Mesendoderm (in vitro differentiated cells): ENCODE measurements around the gene PROC.

ENCODE experiments used
- DNase-seq: peaks from one replicate; pipeline ENCODE4 v3.0.0; 2013
- H2AK5ac ChIP-seq: 2 replicates; pipeline ENCODE4 v1.6.1; 2013; ENCODE audit warnings: low read length, inconsistent platforms
- H2BK120ac ChIP-seq: 2 replicates; pipeline ENCODE4 v1.6.1; 2013; ENCODE audit warnings: low read depth, mild to moderate bottlenecking, low read length, moderate library complexity, mixed read lengths
- H2BK15ac ChIP-seq: replicated peaks from 2 replicates; pipeline ENCODE4 v1.6.1; 2013; ENCODE audit warnings: low read depth, mild to moderate bottlenecking, moderate library complexity
- H2BK5ac ChIP-seq: 2 replicates; pipeline ENCODE4 v1.6.1; 2013; ENCODE audit warnings: low read length, inconsistent platforms
- H3K18ac ChIP-seq: 2 replicates; pipeline ENCODE4 v1.6.1; 2013; ENCODE audit warnings: mild to moderate bottlenecking, low read length, mixed read lengths
- H3K23ac ChIP-seq: one replicate; pipeline ENCODE4 v1.6.1; 2013; ENCODE audit warnings: low read length
- H3K27ac ChIP-seq: 2 replicates; pipeline ENCODE4 v1.5.1; 2013; ENCODE audit warnings: low read depth, mild to moderate bottlenecking, inconsistent platforms, low read length, moderate library complexity
- H3K27me3 ChIP-seq: 2 replicates; pipeline ENCODE4 v1.6.1; 2013; ENCODE audit warnings: low read length, control low read depth, mild to moderate bottlenecking, inconsistent platforms; ENCODE audit not compliant: insufficient read depth, poor library complexity
- H3K36me3 ChIP-seq: 2 replicates; pipeline ENCODE4 v1.6.1; 2013; ENCODE audit warnings: low read length, inconsistent platforms; ENCODE audit not compliant: control insufficient read depth, insufficient read depth
- H3K4ac ChIP-seq: one replicate; pipeline ENCODE4 v1.6.1; 2013; ENCODE audit warnings: low read depth, mild to moderate bottlenecking, low read length, moderate library complexity
- H3K4me1 ChIP-seq: 2 replicates; pipeline ENCODE4 v1.6.1; 2013; ENCODE audit warnings: low read depth, low read length, inconsistent platforms; ENCODE audit not compliant: control insufficient read depth
- H3K4me2 ChIP-seq: 2 replicates; pipeline ENCODE4 v1.6.1; 2013; ENCODE audit warnings: low read length
- H3K4me3 ChIP-seq: 2 replicates; pipeline ENCODE4 v1.5.1; 2013; ENCODE audit warnings: mild to moderate bottlenecking, low read length
- H3K56ac ChIP-seq: one replicate; pipeline ENCODE4 v1.6.1; 2013; ENCODE audit warnings: low read length
- H3K79me1 ChIP-seq: 2 replicates; pipeline ENCODE4 v1.6.1; 2013; ENCODE audit warnings: low read length, inconsistent platforms
- H3K79me2 ChIP-seq: 2 replicates; pipeline ENCODE4 v1.6.1; 2013; ENCODE audit warnings: mild to moderate bottlenecking, low read length; ENCODE audit not compliant: control insufficient read depth, insufficient read depth
- H3K9ac ChIP-seq: 2 replicates; pipeline ENCODE4 v1.6.1; 2013; ENCODE audit warnings: low read length, inconsistent platforms
- H4K5ac ChIP-seq: one replicate; pipeline ENCODE4 v1.6.1; 2013; ENCODE audit warnings: low read length
- H4K8ac ChIP-seq: one replicate; pipeline ENCODE4 v1.6.1; 2013; ENCODE audit warnings: low read depth, mild to moderate bottlenecking, control low read depth, low read length, moderate library complexity
- WGBS: extraction: QIAGEN DNeasy Blood & Tissue Kit; methylation state at CpG from one replicate; pipeline ENCODE4 v1.1.7; 2013; ENCODE audit warnings: low lambda C conversion rate, missing lambda C conversion rate; ENCODE audit not compliant: insufficient coverage; ENCODE audit errors: extremely low coverage; 5-methylcytosine and 5-hydroxymethylcytosine counted together

The PROC gene

GRCh38 chr2:127377262-127377661 lies 41.0 kb upstream of the PROC start:
- Histone ChIP-seq H3K56ac (no peak overlapping the region), H3K4me1 (no peaks in the 10 kb centered on the region), H2BK15ac (no peak overlapping the region), H3K36me3 (no peaks in the 10 kb centered on the region), H3K27ac (no peak overlapping the region), H3K4me2 (no peak overlapping the region), H2AK5ac (no peak overlapping the region), H2BK5ac (no peak overlapping the region), H4K5ac (no peak overlapping the region), H3K79me2 (peaks cover 25% of the 10 kb centered on the region), H3K9ac (no peak overlapping the region), H3K18ac (no peak overlapping the region), H2BK120ac (no peak overlapping the region), H3K23ac (no peak overlapping the region), H4K8ac (no peak overlapping the region), H3K79me1 (peaks cover 13% of the 10 kb centered on the region), H3K4ac (no peak overlapping the region), H3K4me3 (no peak overlapping the region), H3K27me3 (no peaks in the 10 kb centered on the region)
- WGBS: no CpG with 5 or more reads among the region's 1 CpG
- no peak for DNase-seq

DNA sequence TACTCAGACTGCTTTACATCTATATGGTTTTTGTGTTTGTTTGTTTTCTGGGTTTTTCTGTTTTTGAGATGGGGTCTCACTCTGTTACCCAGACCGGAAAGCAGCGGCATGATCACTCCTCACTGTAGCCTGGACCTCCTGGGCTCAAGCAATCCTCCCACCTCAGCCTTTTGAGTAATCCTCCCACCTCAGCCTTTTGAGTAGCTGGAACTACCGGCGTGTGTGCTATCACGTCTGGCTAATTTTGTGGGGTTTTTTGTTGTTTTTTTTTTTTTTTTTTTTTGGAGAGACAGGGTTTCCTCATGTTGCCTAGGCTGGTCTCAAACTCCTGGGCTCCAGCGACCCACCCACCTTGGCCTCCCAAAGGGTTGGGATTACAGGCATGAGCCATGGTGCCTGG lies 39.5 kb upstream of the PROC start:
- no peak overlapping the region for H3K18ac ChIP-seq
- no peak overlapping the region for H2BK120ac ChIP-seq
- no peaks in the 10 kb centered on the region for H3K4me1 ChIP-seq
- H3K23ac ChIP-seq: no peak overlapping the region
- H3K56ac ChIP-seq: no peak overlapping the region
- H3K79me2 ChIP-seq: peaks cover 33% of the 10 kb centered on the region
- H3K36me3 ChIP-seq: no peaks in the 10 kb centered on the region
- H2BK5ac ChIP-seq: no peak overlapping the region
- no peaks in the 10 kb centered on the region for H3K27me3 ChIP-seq
- no peak overlapping the region for H4K8ac ChIP-seq
- no peak for DNase-seq
- H2AK5ac ChIP-seq: no peak overlapping the region
- peaks cover 17% of the 10 kb centered on the region for H3K79me1 ChIP-seq
- no peak overlapping the region for H3K4ac ChIP-seq
- no peak overlapping the region for H3K4me2 ChIP-seq
- H4K5ac ChIP-seq: no peak overlapping the region
- H3K9ac ChIP-seq: no peak overlapping the region
- no peak overlapping the region for H3K4me3 ChIP-seq
- H2BK15ac ChIP-seq: no peak overlapping the region
- no CpG with 5 or more reads among the region's 6 CpGs for WGBS
- no peak overlapping the region for H3K27ac ChIP-seq

DNA sequence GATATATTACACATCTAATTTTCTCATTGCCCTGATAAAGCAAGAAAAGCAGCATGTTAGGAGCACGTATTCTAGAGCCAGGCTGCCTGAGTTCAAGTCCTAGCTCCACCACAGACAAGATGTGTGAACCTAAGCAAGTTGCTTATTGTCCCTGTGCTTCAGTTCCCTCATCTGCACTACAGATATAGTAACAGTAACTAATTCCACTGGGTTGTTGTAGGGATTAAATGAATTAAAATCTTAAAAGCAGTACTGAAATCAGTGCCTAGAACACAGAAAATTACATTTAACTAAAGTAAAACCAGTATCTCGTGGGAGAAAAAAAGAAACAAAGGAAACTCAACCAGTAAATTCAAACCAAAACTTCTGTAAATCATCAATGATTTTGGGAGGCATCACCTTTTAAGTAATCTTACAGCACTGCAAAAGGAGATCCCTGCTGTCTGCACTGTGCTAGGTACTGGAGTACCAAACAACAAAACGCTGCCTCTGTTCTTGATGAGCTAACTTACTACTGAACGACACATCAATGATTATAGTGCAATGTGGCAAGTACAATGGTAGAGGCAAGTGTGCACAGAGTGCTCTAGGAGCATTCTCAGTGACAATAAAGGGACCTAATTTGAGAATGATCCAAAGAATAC lies 38.4 kb upstream of the PROC start:
- no peak overlapping the region for H3K4ac ChIP-seq
- H4K5ac ChIP-seq: no peak overlapping the region
- peaks cover 14% of the 10 kb centered on the region for H3K79me1 ChIP-seq
- H3K4me1 ChIP-seq: no peaks in the 10 kb centered on the region
- WGBS: no CpG with 5 or more reads among the region's 4 CpGs
- DNase-seq: no peak
- H3K56ac ChIP-seq: no peak overlapping the region
- no peak overlapping the region for H2AK5ac ChIP-seq
- H3K36me3 ChIP-seq: no peaks in the 10 kb centered on the region
- no peak overlapping the region for H3K9ac ChIP-seq
- no peak overlapping the region for H2BK5ac ChIP-seq
- no peak overlapping the region for H3K23ac ChIP-seq
- no peak overlapping the region for H3K4me2 ChIP-seq
- no peak overlapping the region for H3K18ac ChIP-seq
- no peak overlapping the region for H4K8ac ChIP-seq
- H2BK120ac ChIP-seq: no peak overlapping the region
- no peak overlapping the region for H2BK15ac ChIP-seq
- no peaks in the 10 kb centered on the region for H3K27me3 ChIP-seq
- no peak overlapping the region for H3K4me3 ChIP-seq
- no peak overlapping the region for H3K27ac ChIP-seq
- H3K79me2 ChIP-seq: peaks cover 34% of the 10 kb centered on the region

GRCh38 chr2:127381762-127382161 lies 36.5 kb upstream of the PROC start:
- Histone ChIP-seq H3K18ac (no peak overlapping the region), H3K27ac (no peak overlapping the region), H3K79me2 (peaks cover 37% of the 10 kb centered on the region), H3K4me2 (no peak overlapping the region), H3K4me3 (no peak overlapping the region), H3K23ac (no peak overlapping the region), H3K27me3 (no peaks in the 10 kb centered on the region), H2BK15ac (no peak overlapping the region), H2BK120ac (no peak overlapping the region), H4K5ac (no peak overlapping the region), H3K4ac (no peak overlapping the region), H2BK5ac (no peak overlapping the region), H3K4me1 (no peaks in the 10 kb centered on the region), H3K56ac (no peak overlapping the region), H2AK5ac (no peak overlapping the region), H3K79me1 (peaks cover 12% of the 10 kb centered on the region), H4K8ac (no peak overlapping the region), H3K9ac (no peak overlapping the region), H3K36me3 (no peaks in the 10 kb centered on the region)
- no peak for DNase-seq
- 100% methylated on average over 1 of the region's 5 CpGs for WGBS

DNA sequence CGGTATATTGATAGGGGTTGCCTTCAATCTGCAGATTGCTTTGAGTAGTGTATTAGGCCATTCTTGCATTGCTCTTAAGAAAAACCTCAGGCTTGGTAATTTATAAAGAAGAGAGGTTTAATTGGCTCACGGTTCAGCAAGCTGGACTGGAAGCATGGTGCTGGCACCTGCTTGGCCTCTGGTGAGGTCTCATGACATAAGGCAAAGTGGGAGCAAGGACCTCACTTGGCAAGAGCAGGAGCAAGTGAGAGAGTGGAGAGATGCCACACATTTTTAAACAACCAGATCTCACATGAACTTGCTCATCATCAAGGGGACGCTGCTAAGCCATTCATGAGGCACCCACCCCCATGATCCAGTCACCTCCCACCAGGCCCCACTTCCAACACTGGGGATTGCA lies 35.4 kb upstream of the PROC start:
- no peak overlapping the region for H3K4ac ChIP-seq
- H3K18ac ChIP-seq: no peak overlapping the region
- H3K79me1 ChIP-seq: peaks cover 10% of the 10 kb centered on the region
- no peak overlapping the region for H3K23ac ChIP-seq
- no peak overlapping the region for H2AK5ac ChIP-seq
- H3K79me2 ChIP-seq: peaks cover 36% of the 10 kb centered on the region
- H3K36me3 ChIP-seq: no peaks in the 10 kb centered on the region
- no peak overlapping the region for H4K5ac ChIP-seq
- no peak for DNase-seq
- WGBS: no CpG with 5 or more reads among the region's 3 CpGs
- no peak overlapping the region for H3K9ac ChIP-seq
- no peak overlapping the region for H3K56ac ChIP-seq
- no peak overlapping the region for H2BK15ac ChIP-seq
- H3K4me1 ChIP-seq: no peaks in the 10 kb centered on the region
- no peak overlapping the region for H4K8ac ChIP-seq
- H3K27me3 ChIP-seq: no peaks in the 10 kb centered on the region
- no peak overlapping the region for H2BK5ac ChIP-seq
- no peak overlapping the region for H2BK120ac ChIP-seq
- H3K4me3 ChIP-seq: no peak overlapping the region
- H3K27ac ChIP-seq: no peak overlapping the region
- no peak overlapping the region for H3K4me2 ChIP-seq

DNA sequence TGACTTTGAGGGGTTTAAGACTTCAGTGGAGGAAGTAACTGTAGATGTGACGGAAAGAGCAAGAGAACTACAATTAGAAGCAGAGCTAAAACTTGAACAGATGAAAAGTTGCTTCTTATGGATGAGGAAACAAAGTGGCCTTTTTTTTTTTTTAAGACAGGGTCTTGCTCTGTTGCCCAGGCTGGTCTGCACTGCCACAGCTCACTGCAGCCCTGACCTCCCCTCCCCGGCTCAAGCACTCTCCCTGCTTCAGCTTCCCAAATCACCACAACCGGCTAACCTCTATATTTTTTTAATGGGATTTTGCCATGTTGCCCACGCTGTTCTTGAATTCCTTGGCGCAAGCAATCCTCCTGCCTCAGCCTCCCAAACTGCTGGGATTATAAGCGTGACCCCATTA lies 33.7 kb upstream of the PROC start:
- Histone ChIP-seq H3K4me1 (peaks cover 5% of the 10 kb centered on the region), H3K36me3 (no peaks in the 10 kb centered on the region), H3K27ac (no peak overlapping the region), H3K79me2 (peaks cover 33% of the 10 kb centered on the region), H3K18ac (no peak overlapping the region), H2BK5ac (no peak overlapping the region), H3K4me2 (no peak overlapping the region), H3K4ac (no peak overlapping the region), H4K5ac (no peak overlapping the region), H3K9ac (no peak overlapping the region), H4K8ac (no peak overlapping the region), H3K79me1 (peaks cover 10% of the 10 kb centered on the region), H3K4me3 (no peak overlapping the region), H3K27me3 (no peaks in the 10 kb centered on the region), H3K23ac (no peak overlapping the region), H2BK15ac (no peak overlapping the region), H2AK5ac (no peak overlapping the region), H3K56ac (no peak overlapping the region), H2BK120ac (no peak overlapping the region)
- DNase-seq: no peak
- WGBS: no CpG with 5 or more reads among the region's 6 CpGs
